ENCODE data around the gene USF3.

GRCh38 chr3:113658107-113658506 lies 38.3 kb downstream of the USF3 start:
- no peak for TF ChIP-seq POLR2A (IDR thresholded peaks at IDR 0.05)
- TF ChIP-seq, protein P1, sequence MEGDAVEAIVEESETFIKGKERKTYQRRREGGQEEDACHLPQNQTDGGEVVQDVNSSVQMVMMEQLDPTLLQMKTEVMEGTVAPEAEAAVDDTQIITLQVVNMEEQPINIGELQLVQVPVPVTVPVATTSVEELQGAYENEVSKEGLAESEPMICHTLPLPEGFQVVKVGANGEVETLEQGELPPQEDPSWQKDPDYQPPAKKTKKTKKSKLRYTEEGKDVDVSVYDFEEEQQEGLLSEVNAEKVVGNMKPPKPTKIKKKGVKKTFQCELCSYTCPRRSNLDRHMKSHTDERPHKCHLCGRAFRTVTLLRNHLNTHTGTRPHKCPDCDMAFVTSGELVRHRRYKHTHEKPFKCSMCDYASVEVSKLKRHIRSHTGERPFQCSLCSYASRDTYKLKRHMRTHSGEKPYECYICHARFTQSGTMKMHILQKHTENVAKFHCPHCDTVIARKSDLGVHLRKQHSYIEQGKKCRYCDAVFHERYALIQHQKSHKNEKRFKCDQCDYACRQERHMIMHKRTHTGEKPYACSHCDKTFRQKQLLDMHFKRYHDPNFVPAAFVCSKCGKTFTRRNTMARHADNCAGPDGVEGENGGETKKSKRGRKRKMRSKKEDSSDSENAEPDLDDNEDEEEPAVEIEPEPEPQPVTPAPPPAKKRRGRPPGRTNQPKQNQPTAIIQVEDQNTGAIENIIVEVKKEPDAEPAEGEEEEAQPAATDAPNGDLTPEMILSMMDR (IDR thresholded peaks at IDR 0.05) = no peak

All from thyroid gland (tissue), 4 donors.